Stimulated activated CD4-positive, alpha-beta T cell treated with anti-CD3 and anti-CD28 coated beads, Interleukin-1b, Interleukin-23, amount 100 ng/mL, for 1 hour (primary cell): Measurements from ENCODE around the gene TMEM63B.
"Not testable (repeated sequence)": the region's sequence is repeated elsewhere in the genome, so short reads cannot be mapped to it uniquely, and the experiment has no call there.

Experiments used
- DNase-seq, 2 donors: peaks; one replicate each; pipeline ENCODE4 v3.0.0-alpha.2; 2020; ENCODE audit warnings: low read depth in 2 of 2

The TMEM63B gene

GRCh38 chr6:44127186-44128019 lies at the start of gene TMEM63B, which contains the start of gene MRPL14:
TSS of gene TMEM63B (plus strand) at chr6:44127554. CDS start at chr6:44134585, 7,031 bp downstream.
TSS of gene MRPL14 (minus strand) at chr6:44127452. CDS start at chr6:44116611, 10,841 bp downstream.
- peak; percentile 83 to 84 for DNase-seq

- no peak for DNase-seq
Observed at GRCh38 chr6:44078219-44078826, 49.0 kb upstream of the TMEM63B start.

- DNase-seq = peak; percentile 37 to 50
Observed at GRCh38 chr6:44078827-44079671, 48.3 kb upstream of the TMEM63B start.

- no peak for DNase-seq
Observed at GRCh38 chr6:44079672-44080071, 47.7 kb upstream of the TMEM63B start.

- no peak for DNase-seq
Observed at GRCh38 chr6:44080561-44081521, 46.5 kb upstream of the TMEM63B start.

- DNase-seq = no peak
Observed at GRCh38 chr6:44081753-44082152, 45.6 kb upstream of the TMEM63B start.

GRCh38 chr6:44082872-44083321 lies 44.5 kb upstream of the TMEM63B start:
- no peak for DNase-seq

GRCh38 chr6:44084231-44085014 lies 42.9 kb upstream of the TMEM63B start:
- no peak for DNase-seq

- no peak for DNase-seq
Observed at GRCh38 chr6:44085219-44085618, 42.1 kb upstream of the TMEM63B start.

- DNase-seq = no peak
Observed at GRCh38 chr6:44086931-44087574, 40.3 kb upstream of the TMEM63B start.

GRCh38 chr6:44087623-44088022 lies 39.7 kb upstream of the TMEM63B start:
- DNase-seq = no peak

GRCh38 chr6:44088827-44089590 lies 38.3 kb upstream of the TMEM63B start:
- no peak for DNase-seq

- DNase-seq = no peak
Observed at GRCh38 chr6:44090465-44090864, 36.9 kb upstream of the TMEM63B start.

- DNase-seq = not testable (repeated sequence)
Observed at GRCh38 chr6:44091356-44091755, 36.0 kb upstream of the TMEM63B start.

- no peak for DNase-seq
Observed at GRCh38 chr6:44091981-44092884, 35.1 kb upstream of the TMEM63B start.

- no peak for DNase-seq
Observed at GRCh38 chr6:44093066-44093465, 34.3 kb upstream of the TMEM63B start.

- no peak for DNase-seq
Observed at GRCh38 chr6:44093750-44094402, 33.5 kb upstream of the TMEM63B start.
